ENCODE measurements around the gene MYO18A. TPM values are rescaled to one million over a fixed set of nuclear protein-coding genes. Genes with fewer than 3 reads are reported as not detected.

The MYO18A gene
- polyA plus RNA-seq, 12 donors, result 125 to 328 (median 222) TPM; not detected in 1

DNA sequence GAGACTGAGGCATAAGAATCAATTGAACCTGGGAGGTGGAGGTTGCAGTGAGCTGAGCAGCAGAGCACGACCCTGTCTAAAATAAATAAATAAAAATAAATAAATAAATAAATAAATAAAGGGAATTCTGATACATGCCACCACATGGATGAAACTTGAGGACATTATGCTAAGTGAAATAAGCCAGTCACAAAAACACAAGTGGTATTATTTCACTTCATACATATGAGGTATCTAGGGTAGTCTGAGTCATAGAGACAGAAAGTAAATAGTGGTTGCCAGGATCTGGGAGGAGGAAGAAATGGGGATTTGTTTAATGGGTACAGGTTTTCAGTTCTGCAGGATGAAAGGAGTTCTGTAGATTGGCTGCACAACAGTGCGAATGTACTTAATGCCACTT is 120.9 kb downstream of the MYO18A start:
- no peak for DNase-seq

DNA sequence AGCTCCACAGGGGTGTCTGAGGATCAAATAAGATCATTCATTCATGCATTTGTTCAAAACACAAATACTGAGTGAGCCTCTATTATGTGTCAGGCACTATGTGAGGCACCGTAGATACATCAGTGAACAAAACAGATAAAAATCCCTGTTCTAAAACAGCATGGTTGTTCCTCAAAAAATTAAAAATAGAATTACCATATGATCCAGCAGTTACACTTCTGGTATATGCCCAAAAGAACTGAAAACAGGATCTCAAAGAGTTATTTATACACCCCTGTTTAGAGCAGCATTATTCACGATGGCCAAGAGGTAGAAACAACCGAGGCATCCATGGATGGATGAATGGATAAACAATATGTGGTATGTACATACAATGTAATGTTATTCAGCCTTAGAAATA is 121.8 kb downstream of the MYO18A start:
- DNase-seq, result no peak

DNA sequence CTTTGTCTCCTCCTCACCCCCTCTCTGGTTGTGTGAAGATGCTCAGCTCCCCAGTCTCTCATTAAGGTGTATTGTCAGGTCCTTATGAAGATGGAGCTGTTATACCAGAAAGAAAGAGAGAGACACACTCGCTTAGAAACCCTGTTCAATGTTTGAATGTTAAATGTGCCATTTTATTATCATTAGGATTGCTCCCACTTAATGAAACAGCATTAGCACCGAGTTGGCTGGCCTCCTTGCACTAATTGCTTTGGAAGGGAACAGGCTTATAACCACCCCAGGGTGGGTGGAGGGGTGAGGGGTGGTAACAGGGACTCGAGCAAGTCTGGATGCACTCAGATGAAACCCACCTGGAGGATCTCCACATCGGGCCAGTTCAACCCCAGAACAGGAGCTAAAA is 122.8 kb downstream of the MYO18A start:
- no peak for DNase-seq

DNA sequence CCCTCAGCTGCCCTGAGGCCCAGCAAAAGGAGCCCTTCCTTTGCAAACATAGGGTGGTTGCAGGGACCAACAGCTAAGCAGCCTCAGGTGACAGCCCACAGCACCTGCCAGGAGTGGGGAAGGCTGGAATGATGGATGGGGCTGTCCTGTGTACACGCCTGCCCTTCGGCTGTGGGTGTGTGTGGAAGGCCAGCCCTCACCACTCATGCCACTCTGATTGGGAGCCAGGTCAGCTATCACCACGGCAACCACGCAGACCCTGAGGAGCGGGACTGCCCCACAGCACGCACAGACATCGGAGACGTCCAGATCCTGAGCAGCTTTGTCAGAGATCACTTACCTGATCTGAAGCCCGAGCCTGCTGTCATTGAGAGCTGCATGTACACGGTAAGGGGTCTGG is 125.4 kb downstream of the MYO18A start:
- DNase-seq, result no peak

DNA sequence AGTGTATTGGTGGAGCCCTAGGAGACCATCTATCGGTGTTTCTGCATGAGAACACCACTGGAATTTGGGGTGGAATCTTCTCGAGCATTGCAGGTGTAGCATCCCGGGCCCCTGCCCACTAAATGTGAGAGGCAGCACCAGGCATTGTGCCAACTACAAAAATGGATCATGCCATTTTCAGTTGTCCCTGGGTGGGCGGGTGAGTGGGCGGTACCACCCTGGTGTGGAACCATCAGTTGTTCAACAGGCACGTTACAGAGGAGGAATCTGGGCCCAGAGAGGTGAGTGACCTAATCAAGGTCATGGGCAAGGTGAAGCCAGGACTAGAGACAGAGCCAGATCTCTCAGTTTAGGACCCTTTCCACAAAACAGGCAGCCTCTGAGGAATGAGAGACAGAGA is 128.5 kb downstream of the MYO18A start:
- DNase-seq, result no peak

DNA sequence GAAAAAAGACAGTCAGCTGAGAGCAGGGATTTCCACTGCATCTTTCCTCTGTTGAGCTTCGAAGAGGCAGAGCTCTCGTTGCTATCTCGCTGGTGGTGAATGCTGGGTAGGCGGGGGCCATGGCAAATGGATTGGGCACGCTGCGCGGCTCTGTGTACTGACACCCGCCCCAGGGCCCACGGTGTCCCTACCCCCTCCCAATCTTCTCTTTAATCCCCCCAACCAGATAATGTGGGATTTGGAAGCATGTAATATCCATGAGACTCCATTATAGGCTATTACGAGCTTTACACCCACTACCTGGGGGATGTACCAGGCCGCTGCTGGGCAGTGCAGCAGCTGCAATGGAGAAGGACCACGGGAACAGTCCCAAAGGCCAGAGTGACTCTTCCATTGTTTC is 129.0 kb downstream of the MYO18A start:
- no peak for DNase-seq

DNA sequence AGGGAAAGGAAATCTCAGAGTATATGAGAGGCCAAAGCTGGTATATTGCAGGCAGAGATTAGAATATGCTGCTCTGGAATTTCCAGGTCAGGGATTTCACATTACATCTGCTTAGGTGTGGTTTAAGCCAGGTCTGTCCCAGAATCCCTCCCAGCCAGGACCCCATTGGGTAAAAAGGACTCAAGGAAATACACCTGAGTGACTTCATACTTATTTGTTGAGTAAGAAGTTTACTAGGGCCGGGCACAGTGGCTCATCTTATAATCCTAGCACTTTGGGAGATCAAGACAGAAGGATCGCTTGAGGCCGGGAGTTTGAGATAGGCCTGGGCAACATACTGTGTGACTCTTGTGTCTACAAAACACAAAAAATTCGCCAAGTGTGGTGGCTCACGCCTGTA is 130.0 kb downstream of the MYO18A start:
- no peak for DNase-seq

DNA sequence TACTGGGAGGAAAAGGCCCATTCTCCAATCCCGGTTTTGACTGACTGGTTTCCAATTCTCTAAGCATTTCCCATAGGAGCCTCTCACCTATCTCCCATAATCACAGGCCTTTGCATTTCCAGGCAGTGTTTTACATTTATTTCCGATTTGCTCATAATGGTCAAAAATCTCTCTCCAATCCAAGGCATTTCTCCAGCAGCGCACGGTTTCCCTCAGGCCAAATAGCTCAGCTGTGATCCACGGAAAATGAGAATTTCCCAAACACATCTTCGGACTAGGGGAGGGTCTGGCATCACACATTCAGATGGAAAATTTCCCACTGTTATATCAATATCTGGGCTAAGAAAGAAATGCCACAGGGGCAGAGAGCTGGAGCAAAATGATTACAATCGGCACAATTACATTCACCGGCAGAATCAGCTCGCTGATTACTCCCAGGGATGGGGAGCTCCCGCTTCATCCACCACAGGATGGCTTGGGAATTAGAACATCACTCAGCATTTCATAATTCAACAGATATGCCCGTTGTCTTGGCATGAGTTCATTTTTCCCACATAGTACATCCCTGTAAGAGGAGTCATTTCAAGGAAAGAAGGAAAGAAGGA is 130.6 kb downstream of the MYO18A start:
- peak; percentile 47 for DNase-seq

DNA sequence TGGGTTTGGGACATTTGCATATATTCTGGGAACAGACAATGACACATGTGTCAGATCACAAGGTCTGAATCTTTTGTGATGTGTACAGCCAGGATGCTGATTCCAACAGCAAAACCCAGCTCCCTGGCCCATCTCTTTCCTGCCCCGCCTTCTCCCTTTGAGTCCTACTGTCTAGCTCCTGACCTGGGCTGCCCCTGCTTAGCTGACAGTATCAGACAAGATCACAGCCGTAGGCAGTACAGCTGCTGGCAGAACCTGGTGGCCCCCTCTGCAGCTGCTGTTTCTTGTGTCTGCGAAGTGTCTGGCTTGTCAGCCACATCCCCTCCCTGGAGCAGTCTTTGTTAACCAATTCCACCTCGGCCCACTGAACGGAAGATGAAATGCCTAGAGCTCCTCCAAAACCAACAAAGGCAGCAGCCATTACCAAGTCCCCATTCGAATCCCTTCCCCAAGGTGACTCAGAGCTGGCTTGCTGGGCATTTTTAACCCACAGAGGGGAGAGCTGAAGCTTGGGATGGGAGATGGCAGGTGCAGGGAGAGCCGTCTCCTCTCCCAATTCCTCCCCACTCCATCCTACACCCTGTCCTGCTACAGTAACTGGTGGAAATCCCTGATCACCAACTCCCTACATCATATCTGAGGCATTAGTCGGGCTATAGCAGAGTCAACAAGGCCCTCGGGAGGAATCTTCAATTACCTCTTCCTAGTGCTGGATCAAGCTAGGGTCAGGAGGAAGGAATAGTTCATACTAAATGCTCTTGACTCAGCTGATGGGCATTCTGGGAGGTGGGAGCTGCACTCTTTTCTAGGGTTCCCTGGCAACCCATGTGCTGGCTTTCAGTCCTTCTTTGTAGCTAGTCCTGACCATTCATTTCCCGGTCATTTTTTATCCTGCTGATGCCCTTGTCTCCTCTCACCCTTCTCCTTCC is 131.5 kb downstream of the MYO18A start:
- DNase-seq, result no peak

DNA sequence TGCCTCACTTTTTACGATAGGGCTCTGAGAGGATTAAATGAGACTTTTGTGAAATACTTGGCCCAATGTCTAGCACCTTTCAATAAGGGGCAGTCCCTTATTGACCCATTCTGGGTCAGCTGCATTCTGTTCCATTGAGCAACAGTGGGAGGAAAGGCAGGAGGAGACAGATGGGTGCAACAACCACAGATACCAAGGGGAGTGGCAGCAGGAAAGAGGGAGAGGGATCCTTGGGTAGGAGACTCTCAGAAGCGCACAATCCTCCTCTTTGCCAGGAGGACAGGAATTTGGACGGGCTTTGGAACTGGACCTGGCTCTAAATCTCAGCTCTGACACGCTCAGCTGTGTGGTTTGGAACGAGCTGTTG is 133.7 kb downstream of the MYO18A start:
- no peak for DNase-seq

DNA sequence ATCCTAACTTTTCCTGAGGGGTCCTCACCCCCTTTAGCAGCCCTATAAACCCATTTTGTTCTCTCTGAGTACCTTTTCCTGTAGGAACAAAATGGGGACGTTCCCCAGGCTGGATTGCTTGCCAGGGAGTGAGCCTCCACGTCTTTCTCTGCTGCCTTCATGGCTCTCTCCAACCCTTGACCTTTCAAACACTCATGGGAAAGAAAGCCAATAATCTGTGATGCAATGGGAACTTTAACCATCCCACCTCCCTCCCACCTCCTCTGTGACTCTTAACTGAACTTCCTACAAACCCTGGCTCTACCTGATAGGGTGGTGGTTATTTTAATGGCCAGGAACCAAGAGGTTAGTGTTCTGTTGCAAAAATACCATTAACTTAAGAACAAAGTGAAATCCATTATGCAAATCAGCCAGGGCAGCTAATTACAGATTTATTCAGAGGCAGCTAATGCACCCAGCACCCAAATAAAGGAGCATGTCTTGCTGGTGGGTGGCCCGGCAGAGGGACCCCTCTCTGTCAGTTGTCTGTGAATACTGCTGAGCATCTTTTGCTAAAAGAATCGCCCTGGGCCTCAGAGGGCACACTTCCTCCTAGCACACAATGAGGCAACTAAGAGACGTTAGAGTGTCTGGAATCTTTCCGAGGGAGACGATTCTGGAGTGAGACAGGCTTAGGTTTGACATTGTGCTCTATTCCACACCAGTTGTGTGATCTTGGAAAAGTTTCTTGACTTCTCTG is 134.3 kb downstream of the MYO18A start:
- no peak for DNase-seq

DNA sequence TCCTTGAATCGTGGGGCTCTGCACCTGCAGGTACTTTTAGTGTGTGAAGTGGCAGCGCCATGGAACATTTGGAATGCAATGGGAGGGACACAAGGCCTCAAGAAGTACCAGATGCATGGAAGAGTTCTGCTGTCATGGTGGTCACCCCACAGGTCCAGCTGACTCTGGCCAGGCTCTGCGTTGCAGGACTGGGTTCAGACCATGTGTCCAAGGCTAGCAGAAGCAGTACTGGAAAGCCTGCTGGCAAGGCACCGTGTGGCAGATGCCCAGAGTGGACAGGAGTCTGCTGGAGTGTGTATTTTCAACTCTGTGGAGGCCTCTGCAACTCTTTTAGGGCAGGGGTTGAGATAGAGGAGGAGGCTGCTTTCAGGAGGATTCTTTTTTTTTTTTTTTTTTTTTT is 135.2 kb downstream of the MYO18A start:
- no peak for DNase-seq

DNA sequence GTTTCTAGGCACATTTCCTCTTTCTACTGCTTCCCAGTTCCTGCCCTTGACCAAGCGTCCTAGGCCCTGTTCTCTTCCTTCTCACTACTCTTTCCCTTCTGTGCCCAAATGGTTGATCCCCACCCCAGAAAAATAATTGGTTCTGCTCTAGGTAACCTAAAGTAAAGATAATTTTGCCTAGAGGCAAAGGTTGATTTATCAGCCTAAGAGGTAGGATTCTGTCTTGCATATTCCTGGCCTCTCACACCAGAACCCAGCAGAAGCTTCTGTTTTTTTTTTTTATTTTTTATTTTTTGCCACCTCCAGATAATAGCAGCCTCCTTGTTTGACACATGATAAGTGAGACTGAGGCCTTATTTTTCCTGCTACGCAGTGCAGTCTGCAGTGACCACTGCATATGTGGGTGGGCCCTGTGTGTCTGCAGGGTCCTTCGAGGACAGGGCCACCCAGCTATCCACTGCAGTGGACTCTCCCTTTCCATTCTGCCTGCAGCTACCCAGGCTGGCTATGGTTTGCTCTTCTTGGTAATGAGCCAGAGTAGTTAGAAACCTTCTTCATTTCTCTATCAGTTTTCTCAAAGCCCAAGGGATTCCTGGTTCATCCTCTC is 136.6 kb downstream of the MYO18A start:
- no peak for DNase-seq

DNA sequence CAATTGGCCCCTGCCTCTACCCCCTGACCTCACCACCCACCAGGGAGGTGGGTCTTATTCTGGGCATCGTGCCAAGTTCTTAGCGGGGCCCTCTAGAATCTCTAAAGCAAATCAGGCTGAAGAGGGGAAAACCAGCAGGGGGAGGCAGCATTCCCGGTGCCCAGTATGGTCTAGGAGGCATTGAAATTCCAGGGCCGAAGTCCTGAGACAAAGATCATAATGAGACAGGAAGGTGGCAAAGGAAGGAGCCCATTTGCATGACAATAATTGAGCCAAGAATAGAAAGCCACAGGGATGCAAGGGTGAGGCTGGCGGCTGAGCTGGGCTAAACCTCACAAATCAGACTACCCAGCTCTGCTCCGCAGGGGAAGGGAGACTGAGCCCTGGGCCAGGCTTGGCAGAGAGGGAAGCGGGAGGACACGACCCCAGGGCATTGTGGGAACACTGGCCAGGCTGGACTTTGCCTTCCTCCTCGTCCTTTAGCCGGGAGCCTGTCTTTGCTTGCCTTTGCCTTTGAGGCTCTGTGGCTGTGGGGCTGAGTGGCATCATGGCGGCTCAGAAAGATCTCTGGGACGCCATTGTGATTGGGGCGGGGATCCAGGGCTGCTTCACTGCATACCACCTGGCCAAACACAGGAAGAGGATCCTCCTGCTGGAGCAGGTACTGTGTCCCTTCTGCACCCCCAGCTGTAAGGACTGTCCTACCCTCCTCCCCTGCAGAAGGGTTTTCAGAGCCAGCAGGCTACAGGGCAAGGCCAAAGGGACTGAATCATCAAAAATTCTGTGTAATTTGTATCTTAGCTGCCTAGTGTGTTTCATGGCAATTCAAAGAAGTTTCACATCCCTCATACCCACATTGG is 137.3 kb downstream of the MYO18A start, which contains the start of gene PIPOX:
PIPOX (plus strand) TSS at position 463 of the 860 bp plus-strand sequence; CDS start at position 548, 85 bp downstream.
- no peak for DNase-seq

DNA sequence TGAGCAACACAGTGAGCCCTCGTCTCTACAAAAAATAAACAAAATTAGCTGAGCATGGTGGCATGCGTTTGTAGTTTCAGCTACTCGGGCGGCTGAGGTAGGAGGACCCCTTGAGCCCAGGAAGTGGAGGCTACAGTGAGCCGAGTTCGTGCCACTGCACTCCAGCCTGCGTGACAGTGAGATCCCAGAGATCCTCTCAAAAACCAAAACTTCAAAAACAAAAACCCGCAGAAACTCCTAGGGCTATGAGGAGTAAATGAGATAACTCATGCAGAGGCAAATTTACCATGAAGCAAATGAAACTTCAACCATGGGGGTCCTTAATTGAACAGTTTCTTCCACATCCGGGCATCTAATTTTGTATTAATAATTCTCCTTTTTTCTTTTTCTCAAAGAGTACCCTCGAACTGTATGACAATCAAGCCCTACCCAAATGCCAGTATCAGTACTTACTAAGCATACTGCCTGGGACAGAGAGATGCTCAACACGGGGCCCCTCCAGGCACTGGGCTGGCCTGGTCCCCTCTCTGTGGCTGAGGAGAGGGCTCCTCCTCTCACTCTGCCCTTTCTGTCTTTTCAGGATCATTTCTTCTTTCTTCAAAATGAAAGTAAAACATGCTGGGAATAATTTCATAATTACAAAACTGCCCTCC is 138.0 kb downstream of the MYO18A start:
- no peak for DNase-seq

DNA sequence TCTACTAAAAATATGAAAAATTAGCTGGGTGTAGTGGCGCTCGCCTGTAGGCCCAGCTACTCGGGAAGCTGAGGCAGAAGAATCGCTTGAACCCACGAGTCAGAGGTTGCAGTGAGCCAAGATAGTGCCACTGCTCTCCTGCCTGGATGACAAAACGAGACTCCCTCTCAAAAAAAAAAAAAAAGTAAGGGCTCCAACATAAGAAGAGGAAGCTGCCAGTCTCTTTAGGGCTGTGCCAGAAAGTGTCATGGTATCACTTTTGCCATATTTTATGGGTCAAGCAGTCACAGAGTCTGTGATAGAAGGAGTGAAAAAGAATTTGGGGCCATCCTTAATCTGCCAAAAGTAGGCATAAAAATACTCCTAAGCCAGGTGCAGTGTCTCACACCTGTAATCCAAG is 138.6 kb downstream of the MYO18A start:
- no peak for DNase-seq

DNA sequence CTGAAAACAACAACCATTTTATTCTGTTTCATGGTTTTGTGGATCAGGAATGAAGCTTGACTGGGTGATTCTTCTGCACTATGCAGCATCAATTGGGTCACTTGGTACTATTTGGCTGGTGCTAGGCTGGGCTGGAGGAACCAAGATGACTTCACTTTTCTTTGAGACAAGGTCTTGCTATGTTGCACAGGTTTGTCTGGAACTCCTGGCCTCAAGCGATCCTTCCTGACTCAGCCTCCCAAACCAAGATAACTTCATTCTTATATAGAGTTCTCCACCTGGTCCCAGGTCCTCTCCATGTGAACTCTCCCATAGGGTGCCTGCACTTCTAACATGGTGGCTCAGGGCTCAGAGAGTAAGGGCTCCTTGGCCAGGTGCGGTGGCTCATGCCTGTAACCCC is 139.1 kb downstream of the MYO18A start:
- no peak for DNase-seq

DNA sequence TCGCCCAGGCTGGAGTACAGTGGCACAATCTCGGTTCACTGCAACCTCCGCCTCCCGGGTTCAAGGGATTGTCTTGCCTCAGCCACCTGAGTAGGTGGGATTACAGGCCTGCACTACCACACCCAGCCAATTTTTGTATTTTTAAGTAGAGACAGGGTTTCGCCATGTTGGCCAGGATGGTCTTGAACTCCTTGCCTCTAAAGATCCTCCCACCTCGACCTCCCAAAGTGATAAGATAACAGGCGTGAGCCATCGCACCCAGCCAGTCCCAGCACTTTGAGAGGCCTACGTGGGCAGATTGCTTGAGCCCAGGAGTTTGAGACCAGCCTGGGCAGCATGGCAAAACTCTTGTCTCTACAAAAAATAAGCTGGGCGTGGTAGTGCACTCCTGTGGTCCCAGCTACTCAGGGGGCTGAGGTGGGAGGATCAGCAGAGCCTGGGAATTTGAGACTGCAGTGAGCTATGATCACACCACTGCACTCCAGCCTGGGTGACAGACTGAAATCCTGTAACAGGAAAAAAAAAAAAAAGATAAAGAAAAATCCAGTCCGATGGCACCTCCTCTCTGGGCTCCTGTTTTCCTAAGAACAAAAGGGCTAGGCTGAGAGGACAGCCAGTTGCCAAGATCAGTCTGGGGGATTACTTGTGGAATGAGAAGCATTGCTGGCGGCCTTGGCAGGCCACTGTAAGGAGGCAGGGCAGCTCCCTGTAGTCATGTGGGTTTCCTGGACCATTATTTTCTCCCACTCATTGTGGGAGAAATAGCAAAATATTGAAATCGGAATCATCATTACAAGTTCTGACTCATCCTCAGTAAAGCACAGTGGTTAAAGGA is 140.2 kb downstream of the MYO18A start:
- DNase-seq, result no peak

DNA sequence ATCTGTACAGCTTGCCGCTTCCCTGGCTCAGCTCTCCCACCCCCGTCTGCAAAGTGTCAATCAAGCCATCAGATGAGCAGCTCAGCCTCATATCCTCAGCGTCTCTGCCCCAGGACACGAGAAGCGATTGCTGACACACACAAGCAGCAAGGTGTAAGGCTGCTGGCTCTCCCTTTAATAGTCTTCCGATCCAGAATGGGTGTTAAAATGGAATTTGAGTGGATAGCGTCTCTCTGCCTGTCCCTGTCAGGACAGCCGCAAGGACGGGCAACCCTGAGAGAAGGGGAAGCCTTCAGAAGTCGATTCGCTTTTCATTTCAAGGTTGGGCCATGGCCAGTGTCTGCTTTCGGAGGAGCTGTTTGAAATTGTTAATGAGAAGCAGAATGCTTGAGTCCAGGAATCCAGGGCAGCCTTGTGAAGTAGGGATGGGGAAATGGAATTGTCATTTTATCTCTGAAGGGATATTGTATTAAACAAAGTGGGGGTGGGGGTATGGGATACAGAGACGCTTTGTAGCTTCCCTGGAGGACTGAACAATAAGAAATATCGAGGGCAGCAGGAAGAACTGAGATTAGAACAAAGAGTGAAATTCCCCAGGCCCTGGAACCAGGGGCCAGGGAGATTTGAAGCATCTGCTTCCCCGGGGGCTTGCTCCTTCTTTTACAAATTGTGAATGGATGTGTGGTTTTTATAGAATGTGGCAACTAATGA is 142.0 kb downstream of the MYO18A start:
- DNase-seq, result no peak
